Measurements from ENCODE around the gene TNFRSF8. TPM values are rescaled to one million over a fixed set of nuclear protein-coding genes. Genes with fewer than 3 reads are reported as not detected.

Gene TNFRSF8
- total RNA-seq, 2 donors from 2014 or later: 3.0 to 6.0 TPM

DNA sequence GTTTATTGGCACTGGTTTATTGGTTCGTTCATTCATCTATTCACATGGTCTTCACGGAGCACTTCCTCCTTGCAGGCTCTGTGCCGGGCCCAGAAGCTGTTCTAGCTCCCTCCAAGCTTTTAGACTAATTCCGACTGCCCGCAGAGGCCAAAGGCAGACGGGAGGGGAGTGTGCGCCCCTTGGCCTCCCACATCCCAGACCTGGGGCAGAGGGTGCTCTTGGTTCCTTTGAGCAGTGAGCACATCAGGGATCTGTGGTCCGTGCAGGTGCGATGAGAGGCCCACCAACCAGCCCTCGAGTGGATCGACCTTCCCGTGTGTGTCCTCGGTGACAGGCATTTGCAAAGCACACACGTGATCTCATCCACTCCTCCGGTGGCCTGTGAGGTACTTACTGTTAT is 65.0 kb downstream of the TNFRSF8 start:
- H3K4me1 ChIP-seq: peaks cover 0 to 34% of the 10 kb centered on the region in 2 donors
- H3K27me3 ChIP-seq: no peaks in the 10 kb centered on the region
- TF ChIP-seq, protein P1, sequence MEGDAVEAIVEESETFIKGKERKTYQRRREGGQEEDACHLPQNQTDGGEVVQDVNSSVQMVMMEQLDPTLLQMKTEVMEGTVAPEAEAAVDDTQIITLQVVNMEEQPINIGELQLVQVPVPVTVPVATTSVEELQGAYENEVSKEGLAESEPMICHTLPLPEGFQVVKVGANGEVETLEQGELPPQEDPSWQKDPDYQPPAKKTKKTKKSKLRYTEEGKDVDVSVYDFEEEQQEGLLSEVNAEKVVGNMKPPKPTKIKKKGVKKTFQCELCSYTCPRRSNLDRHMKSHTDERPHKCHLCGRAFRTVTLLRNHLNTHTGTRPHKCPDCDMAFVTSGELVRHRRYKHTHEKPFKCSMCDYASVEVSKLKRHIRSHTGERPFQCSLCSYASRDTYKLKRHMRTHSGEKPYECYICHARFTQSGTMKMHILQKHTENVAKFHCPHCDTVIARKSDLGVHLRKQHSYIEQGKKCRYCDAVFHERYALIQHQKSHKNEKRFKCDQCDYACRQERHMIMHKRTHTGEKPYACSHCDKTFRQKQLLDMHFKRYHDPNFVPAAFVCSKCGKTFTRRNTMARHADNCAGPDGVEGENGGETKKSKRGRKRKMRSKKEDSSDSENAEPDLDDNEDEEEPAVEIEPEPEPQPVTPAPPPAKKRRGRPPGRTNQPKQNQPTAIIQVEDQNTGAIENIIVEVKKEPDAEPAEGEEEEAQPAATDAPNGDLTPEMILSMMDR (IDR thresholded peaks at IDR 0.05): no peak
- DNase-seq (ENCODE audit: low spot score): no peak
- H3K4me3 ChIP-seq: no peak overlapping the region
- H3K36me3 ChIP-seq: no peaks in the 10 kb centered on the region
- no peaks in the 10 kb centered on the region for H3K9me3 ChIP-seq
- H3K27ac ChIP-seq: no peak overlapping the region

DNA sequence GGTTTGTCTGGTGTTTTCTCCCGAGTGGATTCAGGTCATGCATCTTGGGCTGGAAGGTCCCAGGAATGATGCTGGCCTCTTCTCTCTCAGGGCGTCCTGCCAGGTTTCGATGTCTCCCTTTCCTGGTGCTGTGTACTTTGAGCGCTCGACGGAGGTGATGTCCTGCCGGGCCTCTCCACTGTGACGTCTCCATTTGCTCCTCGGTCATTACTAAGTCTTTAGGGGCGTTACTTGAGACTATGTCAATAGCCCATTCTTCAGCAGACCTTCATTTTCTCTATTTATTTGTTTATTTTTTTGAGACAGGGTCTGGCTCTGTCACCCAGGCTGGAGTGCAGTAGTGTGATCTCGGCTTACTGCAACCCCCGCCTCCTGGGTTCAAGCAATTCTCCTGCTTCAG is 66.5 kb downstream of the TNFRSF8 start:
- DNase-seq (ENCODE audit: low spot score): no peak
- Histone ChIP-seq H3K4me3 (no peak overlapping the region), H3K4me1 (peaks cover 0 to 34% of the 10 kb centered on the region in 2 donors), H3K9me3 (no peaks in the 10 kb centered on the region), H3K27me3 (no peaks in the 10 kb centered on the region), H3K27ac (no peak overlapping the region), H3K36me3 (no peaks in the 10 kb centered on the region)
- TF ChIP-seq, protein P1 (IDR thresholded peaks at IDR 0.05): no peak

DNA sequence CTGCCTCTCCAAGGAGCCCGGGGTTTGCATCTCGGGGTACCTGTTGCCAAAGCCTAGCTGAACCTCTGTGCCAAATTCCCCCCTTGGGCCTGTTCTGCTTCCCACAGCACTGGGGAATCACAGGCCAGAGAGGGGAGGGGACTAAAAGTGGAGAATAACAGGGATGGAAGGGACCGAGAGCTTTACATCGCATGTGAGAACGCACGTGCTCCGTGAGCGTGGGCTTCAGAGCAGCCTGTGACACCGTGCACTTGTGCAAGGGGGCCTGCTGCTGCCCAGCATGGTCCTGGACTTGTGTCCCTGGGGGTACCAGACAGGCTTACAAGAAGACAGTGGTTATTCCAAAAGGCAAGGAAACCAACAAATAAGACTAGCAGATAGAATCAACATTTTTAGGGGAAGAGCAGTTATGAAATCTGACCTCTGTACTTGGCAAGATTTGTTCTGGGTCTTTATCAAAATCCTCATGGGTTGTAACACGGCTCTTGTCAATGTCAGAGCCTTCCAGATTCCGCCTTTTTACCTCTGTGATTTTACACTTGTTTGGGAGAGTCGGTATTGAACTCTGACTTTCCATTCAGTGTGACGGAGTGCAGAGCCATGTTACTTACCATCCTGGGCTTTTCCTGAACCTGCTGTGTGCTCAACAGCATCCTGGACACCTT is 67.5 kb downstream of the TNFRSF8 start:
- Histone ChIP-seq H3K4me3 (no peak overlapping the region), H3K27ac (no peak overlapping the region), H3K4me1 (peaks cover 0 to 30% of the 10 kb centered on the region in 2 donors), H3K9me3 (no peaks in the 10 kb centered on the region), H3K27me3 (no peaks in the 10 kb centered on the region), H3K36me3 (no peaks in the 10 kb centered on the region)
- DNase-seq (ENCODE audit: low spot score): no peak
- TF ChIP-seq, protein P1 (IDR thresholded peaks at IDR 0.05): no peak

DNA sequence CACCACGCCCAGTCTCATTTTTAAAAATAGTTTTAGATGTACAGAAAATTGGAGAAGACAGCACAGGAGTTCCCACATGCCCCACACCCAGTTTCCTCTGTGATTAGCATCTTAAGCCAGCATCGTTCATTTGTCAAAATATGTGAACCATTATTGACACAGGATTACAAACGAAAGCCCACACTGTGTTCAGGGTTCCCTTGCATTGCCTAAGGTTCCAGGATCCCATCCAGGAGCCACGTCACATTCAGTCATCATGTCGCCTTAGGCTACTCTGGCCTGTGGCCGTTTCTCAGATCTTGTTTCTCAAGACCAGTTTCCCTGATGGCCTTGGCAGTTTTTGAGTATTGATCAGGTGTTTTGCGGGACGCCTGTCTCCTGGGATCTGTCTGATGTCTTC is 69.0 kb downstream of the TNFRSF8 start:
- H3K9me3 ChIP-seq: no peaks in the 10 kb centered on the region
- peak overlapping the region; percentile 31 to 53 for H3K27ac ChIP-seq
- peaks cover 0 to 21% of the 10 kb centered on the region in 2 donors for H3K4me1 ChIP-seq
- no peaks in the 10 kb centered on the region for H3K36me3 ChIP-seq
- no peaks in the 10 kb centered on the region for H3K27me3 ChIP-seq
- H3K4me3 ChIP-seq: no peak overlapping the region
- TF ChIP-seq, protein P1 (IDR thresholded peaks at IDR 0.05): no peak
- peak; percentile 85 for DNase-seq (ENCODE audit: low spot score)

DNA sequence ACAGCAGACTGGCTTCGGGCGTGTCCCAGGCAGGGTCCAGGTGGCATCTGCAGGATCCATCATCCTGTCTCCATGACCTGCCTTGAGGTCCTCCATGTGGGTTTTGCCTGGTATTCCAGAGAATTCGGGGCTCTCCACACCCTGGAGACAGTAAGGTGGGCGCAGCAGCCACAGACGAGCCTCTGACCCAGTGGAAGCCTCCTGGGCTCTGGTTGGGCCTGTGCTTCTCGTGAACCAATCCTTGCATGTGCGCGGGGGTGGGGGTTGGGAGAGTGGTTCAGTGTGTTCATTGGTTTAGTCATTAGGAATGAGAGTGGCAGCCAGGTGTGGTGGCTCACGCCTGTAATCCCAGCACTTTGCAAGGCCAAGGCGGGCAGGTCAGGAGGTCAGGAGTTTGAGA is 71.6 kb downstream of the TNFRSF8 start:
- Histone ChIP-seq H3K9me3 (no peaks in the 10 kb centered on the region), H3K36me3 (no peaks in the 10 kb centered on the region), H3K27me3 (no peaks in the 10 kb centered on the region), H3K4me3 (no peak overlapping the region), H3K4me1 (peaks cover 0 to 21% of the 10 kb centered on the region in 2 donors), H3K27ac (no peak overlapping the region)
- TF ChIP-seq, protein P1 (IDR thresholded peaks at IDR 0.05): no peak
- no peak for DNase-seq (ENCODE audit: low spot score)

DNA sequence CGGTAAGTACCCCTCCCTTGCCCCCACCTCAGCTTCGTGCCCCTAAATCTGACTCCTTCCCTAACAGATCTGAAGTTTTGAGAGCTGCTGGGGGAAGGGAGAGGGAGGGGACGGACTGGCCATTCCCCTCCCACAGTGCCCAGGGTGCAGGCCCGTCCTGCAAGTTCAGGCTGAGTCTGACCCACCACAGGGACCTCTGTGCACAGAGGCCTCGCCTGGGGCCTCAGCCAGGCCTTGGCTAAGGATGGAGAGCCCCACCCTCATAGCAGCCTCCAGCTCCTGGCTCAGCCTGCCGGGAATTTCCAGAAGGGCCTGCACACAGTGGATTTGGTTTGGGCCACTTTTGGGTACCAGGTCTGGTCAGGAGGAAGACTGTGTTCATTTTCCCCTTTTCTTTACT is 72.5 kb downstream of the TNFRSF8 start:
- peaks cover 0 to 21% of the 10 kb centered on the region in 2 donors for H3K4me1 ChIP-seq

More for the DNA sequence above, 72.5 kb downstream of the TNFRSF8 start:
- peak; percentile 81 for DNase-seq (ENCODE audit: low spot score)
- H3K27ac ChIP-seq: peak overlapping the region; percentile 17 to 35
- TF ChIP-seq, protein P1 (IDR thresholded peaks at IDR 0.05): no peak
- H3K36me3 ChIP-seq: no peaks in the 10 kb centered on the region
- H3K9me3 ChIP-seq: no peaks in the 10 kb centered on the region
- H3K27me3 ChIP-seq: no peaks in the 10 kb centered on the region
- H3K4me3 ChIP-seq: no peak overlapping the region
